Uterus (tissue), 4 donors: ENCODE measurements around the gene DNAJC16. TPM values are rescaled to one million over a fixed set of nuclear protein-coding genes. Genes with fewer than 3 reads are reported as not detected.
A peak's percentile ranks its signal among the peaks of the same experiment; 100 is the strongest.

ENCODE experiments used
- DNase-seq, 2 donors: peaks; one replicate each; pipeline ENCODE4 v3.0.0-alpha.2; 2019 to 2020
- H3K27ac ChIP-seq, 2 donors: fragments of 200-600 bp; sonication (generic); 1 replicate in 1 of 2; 2 replicates in 1 of 2; pipeline ENCODE4 v1.5.1; 2016 to 2018
- H3K27me3 ChIP-seq, 2 donors: fragments of 200-600 bp; sonication (generic); one replicate each; pipeline ENCODE4 v1.5.1; 2018 to 2019; ENCODE audit warnings: control low read depth in 1 of 2
- H3K36me3 ChIP-seq, 2 donors: fragments of 200-600 bp; sonication (generic); one replicate each; pipeline ENCODE4 v1.5.1; 2019; ENCODE audit warnings: control low read depth in 1 of 2
- H3K4me1 ChIP-seq, 2 donors: fragments of 200-600 bp; sonication (generic); one replicate each; pipeline ENCODE4 v1.5.1; 2018 to 2019; ENCODE audit warnings: control low read depth in 1 of 2
- H3K4me3 ChIP-seq, 2 donors: fragments of 200-600 bp; sonication (generic); 1 replicate in 1 of 2; 2 replicates in 1 of 2; pipeline ENCODE4 v1.5.1; 2018 to 2019; ENCODE audit warnings: mild to moderate bottlenecking in 1 of 2
- H3K9me3 ChIP-seq, 2 donors: fragments of 200-600 bp; sonication (generic); one replicate each; pipeline ENCODE4 v1.5.1; 2019; ENCODE audit warnings: control low read depth in 1 of 2
- POLR2A ChIP-seq, 2 donors: fragments of 450-650 bp; IDR thresholded peaks; one replicate each; pipeline ENCODE4 v1.6.1; 2016; ENCODE audit warnings: antibody characterized with exemption in 2 of 2, mild to moderate bottlenecking in 1 of 2, moderate library complexity in 1 of 2
- intact Hi-C: fragments of 100-400 bp; cut with DNase I; formaldehyde crosslinking; loops from one replicate; pipeline ENCODE4 v1.15.1; 2023; ENCODE audit warnings: low total_unique reads
- total RNA-seq, 4 donors: library from RNA; depleted of rRNA in 3 of 4; stranded (reverse); fragments of >200 nt in 3 of 4; gene quantifications; one replicate each; pipeline versions ENCODE4 v1.1.0 to v1.2.4, GENCODE V29; 2014 to 2023
- TF ChIP-seq, protein P1 (sequence below), 4 experiments: fragments of 200-600 bp in 2 of 4; fragments of 450-650 bp in 2 of 4; sonication (generic) in 2 of 4; IDR thresholded peaks; one replicate each; pipeline ENCODE4 v1.5.1; 2016 to 2019; ENCODE audit warnings: antibody characterized with exemption in 4 of 4, mild to moderate bottlenecking in 2 of 4, moderate library complexity in 1 of 4
- donor health status: DM: yes; HTN: yes; CAD: no.

DNAJC16 gene
- total RNA-seq, 4 donors from 2014 or later, result 8.8 to 32.4 (median 27.5) TPM

DNA sequence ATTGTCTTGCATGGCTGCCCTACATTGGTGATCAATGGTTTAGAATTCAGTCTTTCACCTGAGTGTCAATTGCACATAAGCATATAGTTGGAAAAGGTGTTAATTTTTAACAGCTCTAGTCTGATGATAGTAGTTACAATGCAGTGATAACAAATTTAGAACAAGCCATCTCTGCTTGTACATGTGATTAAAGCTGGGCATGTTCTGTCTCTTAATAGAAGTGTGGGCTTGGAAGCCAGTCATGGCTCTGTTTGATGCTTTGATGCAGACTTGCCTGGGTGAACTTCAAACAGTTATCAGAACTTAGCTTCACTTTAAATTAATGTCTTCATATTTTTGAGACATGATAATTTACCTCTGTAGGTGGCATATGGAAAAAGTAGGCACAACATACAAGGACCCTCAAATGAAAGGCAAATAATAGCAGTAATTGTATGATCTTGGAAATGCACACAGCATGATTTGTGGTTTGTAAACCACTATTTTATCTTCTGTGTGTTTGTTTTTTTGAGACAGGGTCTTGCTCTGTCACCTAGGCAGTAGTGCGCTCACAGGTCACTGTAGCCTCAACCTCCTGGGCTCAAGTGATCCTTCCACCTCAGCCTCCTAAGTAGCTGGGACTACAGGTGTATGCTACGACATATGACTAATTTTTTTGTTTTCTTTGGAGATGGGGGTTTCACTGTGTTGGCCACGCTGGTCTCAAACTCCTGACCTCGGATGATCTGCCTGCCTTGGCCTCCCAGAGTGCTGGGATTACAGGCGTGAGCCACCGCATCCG lies 94.4 kb downstream of the DNAJC16 start:
- Histone ChIP-seq H3K27ac (peak overlapping the region in 1 of 2 donors; percentile 93), H3K4me3 (no peak overlapping the region), H3K9me3 (no peaks in the 10 kb centered on the region), H3K27me3 (no peaks in the 10 kb centered on the region), H3K36me3 (no peaks in the 10 kb centered on the region), H3K4me1 (peaks cover 24 to 25% of the 10 kb centered on the region in 2 donors)
- no peak for TF ChIP-seq POLR2A (IDR thresholded peaks at IDR 0.05)
- TF ChIP-seq, protein P1, sequence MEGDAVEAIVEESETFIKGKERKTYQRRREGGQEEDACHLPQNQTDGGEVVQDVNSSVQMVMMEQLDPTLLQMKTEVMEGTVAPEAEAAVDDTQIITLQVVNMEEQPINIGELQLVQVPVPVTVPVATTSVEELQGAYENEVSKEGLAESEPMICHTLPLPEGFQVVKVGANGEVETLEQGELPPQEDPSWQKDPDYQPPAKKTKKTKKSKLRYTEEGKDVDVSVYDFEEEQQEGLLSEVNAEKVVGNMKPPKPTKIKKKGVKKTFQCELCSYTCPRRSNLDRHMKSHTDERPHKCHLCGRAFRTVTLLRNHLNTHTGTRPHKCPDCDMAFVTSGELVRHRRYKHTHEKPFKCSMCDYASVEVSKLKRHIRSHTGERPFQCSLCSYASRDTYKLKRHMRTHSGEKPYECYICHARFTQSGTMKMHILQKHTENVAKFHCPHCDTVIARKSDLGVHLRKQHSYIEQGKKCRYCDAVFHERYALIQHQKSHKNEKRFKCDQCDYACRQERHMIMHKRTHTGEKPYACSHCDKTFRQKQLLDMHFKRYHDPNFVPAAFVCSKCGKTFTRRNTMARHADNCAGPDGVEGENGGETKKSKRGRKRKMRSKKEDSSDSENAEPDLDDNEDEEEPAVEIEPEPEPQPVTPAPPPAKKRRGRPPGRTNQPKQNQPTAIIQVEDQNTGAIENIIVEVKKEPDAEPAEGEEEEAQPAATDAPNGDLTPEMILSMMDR (IDR thresholded peaks at IDR 0.05), result no peak
- no peak for DNase-seq
- intact Hi-C loops, result no loop called here

DNA sequence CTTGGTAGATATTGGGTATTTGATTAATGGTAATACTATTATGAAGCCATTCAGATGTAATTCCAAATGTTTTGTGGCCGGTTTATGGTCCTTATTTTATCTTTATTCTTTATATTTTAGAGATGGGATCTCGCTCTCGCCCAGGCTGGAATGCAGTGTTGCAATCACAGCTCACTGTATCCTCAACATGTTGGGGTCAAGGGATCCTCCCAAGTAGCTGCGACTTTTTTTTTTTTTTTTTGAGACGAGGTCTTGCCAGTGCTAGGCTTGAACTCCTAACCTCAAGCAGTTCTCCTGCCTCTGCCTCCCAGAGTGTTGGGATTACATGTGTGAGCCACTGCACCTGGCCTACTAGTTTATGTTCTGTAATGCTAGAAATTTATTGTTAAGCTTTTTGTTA lies 95.3 kb downstream of the DNAJC16 start:
- Histone ChIP-seq H3K27ac (peak overlapping the region; percentile 2 to 71), H3K27me3 (no peaks in the 10 kb centered on the region), H3K4me3 (no peak overlapping the region), H3K36me3 (no peaks in the 10 kb centered on the region), H3K9me3 (no peaks in the 10 kb centered on the region), H3K4me1 (peaks cover 24 to 25% of the 10 kb centered on the region in 2 donors)
- DNase-seq, result no peak
- TF ChIP-seq POLR2A (IDR thresholded peaks at IDR 0.05), result no peak
- TF ChIP-seq, protein P1 (IDR thresholded peaks at IDR 0.05), result no peak
- intact Hi-C loops, result no loop called here

DNA sequence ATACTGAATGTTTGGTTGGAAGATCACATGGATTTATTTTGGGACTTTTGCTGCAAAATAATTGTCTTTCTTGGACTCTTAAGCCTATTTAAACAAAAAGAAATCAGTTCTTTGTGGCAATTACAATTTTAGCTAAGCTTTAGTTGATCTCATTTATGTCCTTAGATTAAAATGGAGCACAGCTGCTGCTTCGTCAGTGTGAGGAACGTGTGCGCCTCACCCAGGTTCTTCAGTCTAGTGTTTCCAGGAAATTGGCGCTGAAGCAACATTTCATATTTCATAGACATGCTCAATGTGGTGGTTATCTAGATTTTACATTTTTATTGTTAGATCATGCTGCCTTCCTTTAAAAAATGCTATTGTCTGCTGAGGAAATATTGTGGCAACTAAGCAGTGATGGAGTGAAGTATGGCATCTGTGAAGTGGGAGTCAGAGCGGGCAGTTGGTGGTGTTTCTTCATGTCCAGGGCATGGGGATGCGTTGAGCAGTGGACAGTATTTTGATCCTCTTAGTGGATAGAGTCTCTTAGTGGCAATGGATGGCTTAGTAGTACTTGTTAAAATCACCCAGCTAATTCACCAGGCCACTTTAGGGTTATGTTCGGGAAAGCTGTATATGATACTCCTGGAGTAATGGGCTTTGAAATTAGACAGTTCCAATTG lies 96.2 kb downstream of the DNAJC16 start:
- intact Hi-C loops, result no loop called here
- Histone ChIP-seq H3K4me1 (peaks cover 24 to 25% of the 10 kb centered on the region in 2 donors), H3K27ac (peak overlapping the region in 1 of 2 donors; percentile 71), H3K36me3 (no peaks in the 10 kb centered on the region), H3K27me3 (no peaks in the 10 kb centered on the region), H3K4me3 (no peak overlapping the region), H3K9me3 (no peaks in the 10 kb centered on the region)
- TF ChIP-seq POLR2A (IDR thresholded peaks at IDR 0.05), result no peak
- TF ChIP-seq, protein P1 (IDR thresholded peaks at IDR 0.05), result no peak
- DNase-seq, result no peak

DNA sequence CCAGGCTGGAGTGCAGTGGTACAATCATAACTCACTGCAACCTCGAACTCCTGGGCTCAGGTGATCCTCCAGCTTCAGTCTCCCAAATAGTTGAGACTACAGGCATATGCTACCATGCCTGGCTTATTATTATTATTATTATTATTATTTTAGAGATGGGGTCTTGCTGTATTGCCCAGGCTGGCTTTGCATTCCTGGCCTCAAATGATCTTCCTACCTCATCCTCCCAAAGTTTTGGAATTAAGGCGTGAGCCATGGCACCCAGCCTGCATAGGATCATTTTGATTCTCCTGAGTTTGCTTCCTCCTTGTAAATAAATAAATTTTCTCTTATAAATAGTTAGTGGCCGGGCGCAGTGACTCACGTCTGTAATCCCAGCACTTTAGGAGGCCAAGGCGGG lies 96.8 kb downstream of the DNAJC16 start:
- no peak overlapping the region for H3K4me3 ChIP-seq
- TF ChIP-seq, protein P1 (IDR thresholded peaks at IDR 0.05), result no peak
- TF ChIP-seq POLR2A (IDR thresholded peaks at IDR 0.05), result no peak
- H3K27ac ChIP-seq, result peak overlapping the region; percentile 71
- intact Hi-C loops, result no loop called here
- H3K27me3 ChIP-seq, result no peaks in the 10 kb centered on the region
- H3K4me1 ChIP-seq, result peaks cover 24 to 25% of the 10 kb centered on the region in 2 donors
- DNase-seq, result no peak
- no peaks in the 10 kb centered on the region for H3K9me3 ChIP-seq
- H3K36me3 ChIP-seq, result no peaks in the 10 kb centered on the region

DNA sequence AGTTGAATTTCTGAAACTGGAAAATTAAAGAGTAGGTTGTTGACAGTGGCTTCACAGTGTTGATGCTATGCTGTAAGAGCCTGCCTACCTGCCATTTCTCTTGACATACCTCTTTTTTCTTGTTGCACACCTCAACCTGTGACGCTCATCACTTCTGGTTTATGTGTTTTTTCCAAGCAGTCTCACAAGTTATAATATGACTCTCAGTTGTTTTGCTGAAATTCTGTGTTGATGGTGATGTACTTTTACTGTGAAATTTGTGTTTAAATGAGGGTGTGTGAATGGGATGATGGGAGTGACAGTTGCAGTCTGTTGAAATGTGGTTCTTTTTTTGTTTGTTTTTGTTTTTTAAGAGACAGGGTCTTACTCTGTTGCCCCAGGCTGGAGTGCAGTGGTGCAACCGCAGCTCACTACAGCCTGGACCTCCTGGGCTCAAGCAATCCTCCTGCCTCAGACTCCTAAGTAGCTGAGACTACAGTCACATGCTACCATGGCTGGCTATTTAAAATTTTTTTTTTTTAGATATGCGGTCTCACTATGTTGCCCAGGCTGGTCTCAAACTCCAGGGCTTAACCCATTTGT lies 97.6 kb downstream of the DNAJC16 start:
- TF ChIP-seq, protein P1 (IDR thresholded peaks at IDR 0.05), result no peak
- TF ChIP-seq POLR2A (IDR thresholded peaks at IDR 0.05), result no peak
- Histone ChIP-seq H3K36me3 (no peaks in the 10 kb centered on the region), H3K4me3 (no peak overlapping the region), H3K27me3 (no peaks in the 10 kb centered on the region), H3K27ac (peak overlapping the region; percentile 71), H3K4me1 (peaks cover 23 to 24% of the 10 kb centered on the region in 2 donors), H3K9me3 (no peaks in the 10 kb centered on the region)
- DNase-seq, result no peak
- intact Hi-C loops, result no loop called here
